ENCODE measurements around the gene HOXB8.

The HOXB8 gene

GRCh38 chr17:48564188-48565021 lies 50.7 kb downstream of the HOXB8 start:
- H3K14ac ChIP-seq (ENCODE audit: low read length), result peak overlapping the region; percentile 66
- peaks cover 3% of the 10 kb centered on the region for H3K79me1 ChIP-seq (ENCODE audit: low read length)
- H3K79me2 ChIP-seq (ENCODE audit: control insufficient read depth, insufficient read depth, low read length, poor library complexity), result no peaks in the 10 kb centered on the region
- peaks cover 7 to 16% of the 10 kb centered on the region in 2 experiments for H3K4me1 ChIP-seq (ENCODE audit: control insufficient read depth in 1 of 2, insufficient read depth in 2 of 2, low read length in 2 of 2)
- peak overlapping the region; percentile 27 for H4K12ac ChIP-seq (ENCODE audit: low read depth, low read length)
- no peak for DNase-seq
- no peak overlapping the region for H3K9ac ChIP-seq (ENCODE audit: low read length)
- peak overlapping the region; percentile 21 for H2BK120ac ChIP-seq (ENCODE audit: insufficient read depth, low read length, poor library complexity)
- H3K9me3 ChIP-seq (ENCODE audit: insufficient read depth, low read depth, low read length), result peaks cover 7% of the 10 kb centered on the region
- peaks cover 13% of the 10 kb centered on the region for H3K27me3 ChIP-seq (ENCODE audit: insufficient read depth, low read length)
- no peak overlapping the region for H2AFZ ChIP-seq (ENCODE audit: insufficient read depth, low read length, poor library complexity)
- peak overlapping the region; percentile 41 for H2BK12ac ChIP-seq (ENCODE audit: low read length)
- H3K36me3 ChIP-seq (ENCODE audit: control insufficient read depth in 1 of 2, insufficient read depth in 2 of 2, low read length in 2 of 2), result peaks cover 0 to 2% of the 10 kb centered on the region in 2 experiments
- H3K4me2 ChIP-seq (ENCODE audit: low read length), result peak overlapping the region; percentile 63
- no CpG with 5 or more reads among the region's 73 CpGs for WGBS (ENCODE audit: extremely low coverage, insufficient coverage, insufficient read length)
- no peak overlapping the region for H3K4ac ChIP-seq (ENCODE audit: low read depth, low read length)
- no peak overlapping the region for H3K27ac ChIP-seq (ENCODE audit: low read depth, low read length)
- no peak overlapping the region for H3K23ac ChIP-seq (ENCODE audit: low read length)
- H2BK5ac ChIP-seq (ENCODE audit: low read depth, low read length, poor library complexity), result no peak overlapping the region
- H4K91ac ChIP-seq (ENCODE audit: low read depth, low read length), result peak overlapping the region; percentile 72
- H2AK5ac ChIP-seq (ENCODE audit: low read length), result peak overlapping the region; percentile 3
- H3K4me3 ChIP-seq (ENCODE audit: low read depth, low read length), result peak overlapping the region; percentile 63
- peak overlapping the region; percentile 85 for H3K18ac ChIP-seq (ENCODE audit: low read length)
- H4K8ac ChIP-seq (ENCODE audit: low read depth, low read length), result peak overlapping the region; percentile 70

GRCh38 chr17:48563867-48564187 lies 51.3 kb downstream of the HOXB8 start:
- Histone ChIP-seq H3K14ac (ENCODE audit: low read length) (no peak overlapping the region), H2BK12ac (ENCODE audit: low read length) (no peak overlapping the region), H4K8ac (ENCODE audit: low read depth, low read length) (no peak overlapping the region), H3K79me2 (ENCODE audit: control insufficient read depth, insufficient read depth, low read length, poor library complexity) (no peaks in the 10 kb centered on the region), H3K23ac (ENCODE audit: low read length) (no peak overlapping the region), H3K4me1 (ENCODE audit: control insufficient read depth in 1 of 2, insufficient read depth in 2 of 2, low read length in 2 of 2) (peaks cover 7 to 12% of the 10 kb centered on the region in 2 experiments), H4K91ac (ENCODE audit: low read depth, low read length) (peak overlapping the region; percentile 31), H3K18ac (ENCODE audit: low read length) (no peak overlapping the region), H3K27me3 (ENCODE audit: insufficient read depth, low read length) (peaks cover 13% of the 10 kb centered on the region), H3K9me3 (ENCODE audit: insufficient read depth, low read depth, low read length) (peaks cover 7% of the 10 kb centered on the region), H3K4me3 (ENCODE audit: low read depth, low read length) (no peak overlapping the region), H2AK5ac (ENCODE audit: low read length) (no peak overlapping the region), H3K79me1 (ENCODE audit: low read length) (peaks cover 3% of the 10 kb centered on the region), H3K9ac (ENCODE audit: low read length) (no peak overlapping the region), H3K27ac (ENCODE audit: low read depth, low read length) (no peak overlapping the region), H4K12ac (ENCODE audit: low read depth, low read length) (no peak overlapping the region), H2BK120ac (ENCODE audit: insufficient read depth, low read length, poor library complexity) (no peak overlapping the region), H3K4me2 (ENCODE audit: low read length) (peak overlapping the region; percentile 34), H2BK5ac (ENCODE audit: low read depth, low read length, poor library complexity) (no peak overlapping the region), H3K36me3 (ENCODE audit: control insufficient read depth in 1 of 2, insufficient read depth in 2 of 2, low read length in 2 of 2) (peaks cover 0 to 2% of the 10 kb centered on the region in 2 experiments), H2AFZ (ENCODE audit: insufficient read depth, low read length, poor library complexity) (no peak overlapping the region), H3K4ac (ENCODE audit: low read depth, low read length) (no peak overlapping the region)
- DNase-seq, result no peak
- no CpG with 5 or more reads among the region's 10 CpGs for WGBS (ENCODE audit: extremely low coverage, insufficient coverage, insufficient read length)

DNA sequence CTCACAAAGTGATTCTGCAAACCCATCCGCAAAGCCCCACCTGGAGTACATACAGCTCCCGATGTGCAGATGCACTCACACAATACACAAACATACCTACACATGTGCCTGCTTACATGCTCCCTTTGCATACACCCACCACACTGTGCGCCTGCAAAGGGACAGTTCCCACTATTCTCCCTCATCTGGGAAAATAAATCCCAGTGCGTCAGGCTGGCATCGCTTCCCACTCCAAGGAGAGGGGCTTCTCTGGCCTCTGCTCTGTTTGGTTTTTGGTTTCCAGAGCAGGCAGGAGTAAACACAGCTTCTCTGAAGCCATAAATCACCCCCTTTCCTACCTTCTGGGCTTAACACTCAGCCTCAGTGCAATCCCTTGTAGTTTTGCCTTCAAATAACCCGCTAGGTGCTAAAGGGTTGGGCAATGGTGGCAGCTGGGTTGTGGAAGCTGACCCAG lies 51.7 kb downstream of the HOXB8 start:
- Histone ChIP-seq H3K23ac (ENCODE audit: low read length) (peak overlapping the region; percentile 77), H3K36me3 (ENCODE audit: control insufficient read depth in 1 of 2, insufficient read depth in 2 of 2, low read length in 2 of 2) (peaks cover 0 to 2% of the 10 kb centered on the region in 2 experiments), H3K79me1 (ENCODE audit: low read length) (peaks cover 3% of the 10 kb centered on the region), H3K4me2 (ENCODE audit: low read length) (no peak overlapping the region), H2AFZ (ENCODE audit: insufficient read depth, low read length, poor library complexity) (no peak overlapping the region), H4K12ac (ENCODE audit: low read depth, low read length) (no peak overlapping the region), H3K14ac (ENCODE audit: low read length) (no peak overlapping the region), H3K27ac (ENCODE audit: low read depth, low read length) (no peak overlapping the region), H2BK12ac (ENCODE audit: low read length) (no peak overlapping the region), H2AK5ac (ENCODE audit: low read length) (no peak overlapping the region), H4K91ac (ENCODE audit: low read depth, low read length) (no peak overlapping the region), H3K9ac (ENCODE audit: low read length) (no peak overlapping the region), H3K79me2 (ENCODE audit: control insufficient read depth, insufficient read depth, low read length, poor library complexity) (no peaks in the 10 kb centered on the region), H3K18ac (ENCODE audit: low read length) (no peak overlapping the region), H3K4ac (ENCODE audit: low read depth, low read length) (no peak overlapping the region), H3K4me3 (ENCODE audit: low read depth, low read length) (no peak overlapping the region), H2BK5ac (ENCODE audit: low read depth, low read length, poor library complexity) (no peak overlapping the region), H3K27me3 (ENCODE audit: insufficient read depth, low read length) (peaks cover 13% of the 10 kb centered on the region), H3K4me1 (ENCODE audit: control insufficient read depth in 1 of 2, insufficient read depth in 2 of 2, low read length in 2 of 2) (peaks cover 7 to 11% of the 10 kb centered on the region in 2 experiments), H2BK120ac (ENCODE audit: insufficient read depth, low read length, poor library complexity) (no peak overlapping the region), H4K8ac (ENCODE audit: low read depth, low read length) (no peak overlapping the region), H3K9me3 (ENCODE audit: insufficient read depth, low read depth, low read length) (peaks cover 7% of the 10 kb centered on the region)
- DNase-seq, result no peak
- no CpG with 5 or more reads among the region's 6 CpGs for WGBS (ENCODE audit: extremely low coverage, insufficient coverage, insufficient read length)

DNA sequence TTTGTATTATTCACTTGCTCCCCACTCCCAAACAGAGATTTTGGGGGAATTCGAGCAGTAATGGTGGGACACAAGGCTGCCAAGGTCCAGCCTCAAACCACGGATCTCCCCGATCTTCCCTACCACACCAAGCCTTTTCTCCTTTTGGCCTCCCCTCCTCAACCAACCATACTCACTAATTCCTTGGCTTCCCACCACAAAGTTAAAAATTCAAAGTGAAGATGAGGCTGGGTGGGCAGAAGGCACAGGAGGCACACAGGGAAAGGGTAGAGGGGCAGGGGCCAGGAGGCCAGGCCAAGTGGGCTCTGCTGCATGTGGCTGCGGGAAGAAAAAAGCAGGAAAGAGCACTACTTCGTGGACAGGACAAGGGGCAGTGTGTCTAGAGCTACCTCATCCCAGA lies 52.2 kb downstream of the HOXB8 start:
- DNase-seq, result no peak
- H4K12ac ChIP-seq (ENCODE audit: low read depth, low read length), result no peak overlapping the region
- H3K4me2 ChIP-seq (ENCODE audit: low read length), result no peak overlapping the region
- H2BK120ac ChIP-seq (ENCODE audit: insufficient read depth, low read length, poor library complexity), result no peak overlapping the region
- no peak overlapping the region for H3K14ac ChIP-seq (ENCODE audit: low read length)
- no peak overlapping the region for H3K9ac ChIP-seq (ENCODE audit: low read length)
- no peak overlapping the region for H2AK5ac ChIP-seq (ENCODE audit: low read length)
- no peak overlapping the region for H3K18ac ChIP-seq (ENCODE audit: low read length)
- no peak overlapping the region for H3K23ac ChIP-seq (ENCODE audit: low read length)
- H3K79me1 ChIP-seq (ENCODE audit: low read length), result peaks cover 3% of the 10 kb centered on the region
- WGBS (ENCODE audit: extremely low coverage, insufficient coverage, insufficient read length), result no CpG with 5 or more reads among the region's 5 CpGs
- no peak overlapping the region for H2BK5ac ChIP-seq (ENCODE audit: low read depth, low read length, poor library complexity)
- H3K27me3 ChIP-seq (ENCODE audit: insufficient read depth, low read length), result peaks cover 13% of the 10 kb centered on the region
- peaks cover 6 to 10% of the 10 kb centered on the region in 2 experiments for H3K4me1 ChIP-seq (ENCODE audit: control insufficient read depth in 1 of 2, insufficient read depth in 2 of 2, low read length in 2 of 2)
- H3K79me2 ChIP-seq (ENCODE audit: control insufficient read depth, insufficient read depth, low read length, poor library complexity), result no peaks in the 10 kb centered on the region
- H3K4me3 ChIP-seq (ENCODE audit: low read depth, low read length), result no peak overlapping the region
- no peak overlapping the region for H3K27ac ChIP-seq (ENCODE audit: low read depth, low read length)
- H3K36me3 ChIP-seq (ENCODE audit: control insufficient read depth in 1 of 2, insufficient read depth in 2 of 2, low read length in 2 of 2), result peaks cover 0 to 2% of the 10 kb centered on the region in 2 experiments
- H2BK12ac ChIP-seq (ENCODE audit: low read length), result no peak overlapping the region
- no peak overlapping the region for H4K91ac ChIP-seq (ENCODE audit: low read depth, low read length)
- no peak overlapping the region for H3K4ac ChIP-seq (ENCODE audit: low read depth, low read length)
- no peak overlapping the region for H4K8ac ChIP-seq (ENCODE audit: low read depth, low read length)
- H2AFZ ChIP-seq (ENCODE audit: insufficient read depth, low read length, poor library complexity), result no peak overlapping the region
- H3K9me3 ChIP-seq (ENCODE audit: insufficient read depth, low read depth, low read length), result peaks cover 7% of the 10 kb centered on the region

Data from trophoblast cell (in vitro differentiated cells and primary cell).